ENCODE measurements around the gene CRADD. TPM values are rescaled to one million over a fixed set of nuclear protein-coding genes. Genes with fewer than 3 reads are reported as not detected.

CRADD gene
- total and polyA plus RNA-seq, 8 donors, result 8.4 to 21.4 (median 10.3) TPM

DNA sequence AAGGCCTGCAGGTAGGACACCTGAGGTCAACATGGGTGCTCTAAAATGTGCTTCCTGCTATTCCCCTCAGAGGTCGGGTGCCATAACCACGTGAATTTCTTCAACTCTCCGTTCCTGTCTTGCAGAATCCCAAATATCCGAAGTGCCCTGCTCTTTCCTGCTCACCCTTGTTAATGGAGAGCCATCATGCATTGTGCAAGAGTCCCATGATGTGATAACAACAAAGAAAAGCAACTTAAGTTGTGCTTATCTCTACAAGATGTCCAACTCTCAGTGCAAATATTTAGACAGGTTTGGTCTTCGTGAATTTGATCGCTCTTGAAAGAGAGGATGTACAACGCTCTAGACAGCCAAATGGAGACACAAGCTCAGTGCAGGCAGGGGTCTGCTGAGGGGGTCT lies 260.6 kb downstream of the CRADD start:
- Histone ChIP-seq H3K27me3 (no peaks in the 10 kb centered on the region), H3K4me1 (no peaks in the 10 kb centered on the region), H3K27ac (no peak overlapping the region), H3K36me3 (no peaks in the 10 kb centered on the region), H3K4me3 (no peak overlapping the region), H3K9me3 (peaks cover 0 to 31% of the 10 kb centered on the region in 2 donors)
- intact Hi-C loops (cut with DNase I), result no loop called here
- ATAC-seq (no peak), DNase-seq (no peak)
- TF ChIP-seq, protein P1, sequence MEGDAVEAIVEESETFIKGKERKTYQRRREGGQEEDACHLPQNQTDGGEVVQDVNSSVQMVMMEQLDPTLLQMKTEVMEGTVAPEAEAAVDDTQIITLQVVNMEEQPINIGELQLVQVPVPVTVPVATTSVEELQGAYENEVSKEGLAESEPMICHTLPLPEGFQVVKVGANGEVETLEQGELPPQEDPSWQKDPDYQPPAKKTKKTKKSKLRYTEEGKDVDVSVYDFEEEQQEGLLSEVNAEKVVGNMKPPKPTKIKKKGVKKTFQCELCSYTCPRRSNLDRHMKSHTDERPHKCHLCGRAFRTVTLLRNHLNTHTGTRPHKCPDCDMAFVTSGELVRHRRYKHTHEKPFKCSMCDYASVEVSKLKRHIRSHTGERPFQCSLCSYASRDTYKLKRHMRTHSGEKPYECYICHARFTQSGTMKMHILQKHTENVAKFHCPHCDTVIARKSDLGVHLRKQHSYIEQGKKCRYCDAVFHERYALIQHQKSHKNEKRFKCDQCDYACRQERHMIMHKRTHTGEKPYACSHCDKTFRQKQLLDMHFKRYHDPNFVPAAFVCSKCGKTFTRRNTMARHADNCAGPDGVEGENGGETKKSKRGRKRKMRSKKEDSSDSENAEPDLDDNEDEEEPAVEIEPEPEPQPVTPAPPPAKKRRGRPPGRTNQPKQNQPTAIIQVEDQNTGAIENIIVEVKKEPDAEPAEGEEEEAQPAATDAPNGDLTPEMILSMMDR (IDR thresholded peaks at IDR 0.05), result no peak

DNA sequence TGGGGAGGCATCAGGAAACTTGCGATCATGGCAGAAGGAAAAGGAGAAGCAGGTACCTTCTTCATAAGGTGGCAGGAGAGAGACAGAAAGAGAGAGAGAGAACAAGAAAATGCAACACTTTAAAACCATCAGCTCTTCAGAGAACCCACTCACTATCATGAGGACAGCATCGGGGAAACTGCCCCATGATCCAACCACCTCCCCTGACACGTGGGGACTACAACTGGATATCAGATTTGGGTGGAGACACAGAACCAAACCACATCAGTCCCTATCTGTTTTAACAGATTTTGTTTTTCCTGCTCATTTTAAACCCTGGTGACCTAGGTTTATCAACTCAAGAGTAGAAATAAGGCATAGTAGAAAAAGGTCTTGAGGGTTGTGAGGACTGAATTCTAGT lies 261.1 kb downstream of the CRADD start:
- H3K4me1 ChIP-seq, result no peaks in the 10 kb centered on the region
- TF ChIP-seq, protein P1 (IDR thresholded peaks at IDR 0.05), result no peak
- intact Hi-C loops (cut with DNase I), result no loop called here
- peaks cover 0 to 31% of the 10 kb centered on the region in 2 donors for H3K9me3 ChIP-seq
- no peaks in the 10 kb centered on the region for H3K27me3 ChIP-seq
- ATAC-seq (no peak), DNase-seq (no peak)
- H3K27ac ChIP-seq, result no peak overlapping the region
- H3K4me3 ChIP-seq, result no peak overlapping the region
- H3K36me3 ChIP-seq, result no peaks in the 10 kb centered on the region

DNA sequence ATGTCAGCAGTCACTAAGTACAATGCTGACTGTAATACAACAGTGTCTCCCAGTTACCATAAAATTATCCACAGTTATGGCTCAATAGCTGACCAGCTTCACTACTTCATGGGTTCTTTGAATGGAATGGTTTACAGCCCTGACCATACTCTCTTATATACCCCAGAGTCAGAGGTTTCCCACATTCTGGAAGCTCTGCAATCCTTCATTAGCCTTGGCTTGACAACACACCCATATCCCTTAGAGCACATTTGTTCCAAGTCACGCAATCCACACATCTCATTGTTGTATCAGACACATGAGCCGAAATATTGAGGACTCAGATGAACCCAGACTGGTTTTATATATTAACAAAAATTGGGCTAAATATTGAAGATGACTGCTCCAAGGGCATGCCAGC lies 261.8 kb downstream of the CRADD start:
- TF ChIP-seq, protein P1 (IDR thresholded peaks at IDR 0.05), result no peak
- Histone ChIP-seq H3K9me3 (peaks cover 0 to 31% of the 10 kb centered on the region in 2 donors), H3K27ac (no peak overlapping the region), H3K36me3 (no peaks in the 10 kb centered on the region), H3K4me3 (no peak overlapping the region), H3K4me1 (no peaks in the 10 kb centered on the region), H3K27me3 (no peaks in the 10 kb centered on the region)
- DNase-seq (no peak), ATAC-seq (no peak)
- intact Hi-C loops (cut with DNase I), result no loop called here

DNA sequence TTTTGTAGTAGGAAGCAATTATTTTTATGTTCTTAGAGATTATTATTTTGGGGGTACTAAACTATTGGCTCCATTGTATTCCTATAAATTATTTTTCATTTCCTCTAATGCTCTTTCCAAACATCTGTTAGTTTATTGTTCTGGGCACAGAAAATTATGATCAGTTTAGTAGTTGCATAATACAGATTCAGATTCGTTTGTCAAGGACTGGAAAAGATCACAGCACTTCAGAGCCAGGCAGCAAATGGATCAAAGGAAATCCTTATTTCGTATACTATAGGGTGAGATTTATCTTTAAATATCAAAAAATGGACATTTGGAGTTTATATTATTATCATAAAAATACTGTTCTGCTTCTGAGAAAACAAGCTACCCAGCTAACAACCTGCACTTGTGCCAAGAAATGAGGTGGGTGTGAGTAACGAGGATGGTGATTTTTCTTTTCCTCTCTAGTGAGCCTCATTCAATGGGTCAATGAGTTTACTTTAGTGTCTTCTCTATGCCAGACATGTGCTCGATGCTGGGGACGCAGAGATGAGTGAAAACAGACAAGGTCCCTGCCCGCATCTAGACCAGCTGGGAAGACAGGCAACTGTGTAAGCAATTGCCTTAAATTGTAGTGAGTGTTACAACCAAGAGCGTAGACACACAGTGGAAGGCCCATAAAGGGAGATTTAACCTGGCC lies 262.6 kb downstream of the CRADD start:
- Histone ChIP-seq H3K27me3 (no peaks in the 10 kb centered on the region), H3K27ac (no peak overlapping the region), H3K9me3 (peaks cover 0 to 24% of the 10 kb centered on the region in 2 donors), H3K36me3 (no peaks in the 10 kb centered on the region), H3K4me1 (no peaks in the 10 kb centered on the region), H3K4me3 (no peak overlapping the region)
- DNase-seq (no peak), ATAC-seq (no peak)
- intact Hi-C loops (cut with DNase I), result no loop called here
- TF ChIP-seq, protein P1 (IDR thresholded peaks at IDR 0.05), result no peak

DNA sequence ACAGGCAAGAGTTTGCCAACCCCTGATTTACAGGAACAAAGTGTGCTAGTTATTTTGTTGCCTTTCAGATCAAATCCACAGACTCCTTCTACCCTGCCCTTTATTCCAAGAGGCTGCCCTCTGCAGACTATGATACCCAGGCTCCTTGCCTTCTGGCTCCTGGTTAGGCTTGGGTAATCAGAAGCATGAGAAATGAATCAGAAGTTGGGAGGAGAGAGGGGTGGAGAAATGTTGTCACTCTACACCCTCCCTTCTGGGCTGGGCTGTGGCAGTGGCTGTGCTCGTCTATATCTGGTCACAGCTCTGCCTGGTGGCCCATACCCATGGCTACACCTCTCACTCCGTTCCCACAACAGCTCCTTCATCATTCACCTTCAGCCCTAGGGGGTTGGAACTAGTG lies 266.6 kb downstream of the CRADD start:
- H3K27ac ChIP-seq, result no peak overlapping the region
- TF ChIP-seq, protein P1 (IDR thresholded peaks at IDR 0.05), result no peak
- no peaks in the 10 kb centered on the region for H3K36me3 ChIP-seq
- no peaks in the 10 kb centered on the region for H3K9me3 ChIP-seq
- DNase-seq (no peak), ATAC-seq (peak; percentile 42)
- H3K4me1 ChIP-seq, result no peaks in the 10 kb centered on the region
- H3K27me3 ChIP-seq, result no peaks in the 10 kb centered on the region
- intact Hi-C loops (cut with DNase I), result no loop called here
- H3K4me3 ChIP-seq, result no peak overlapping the region

Measured in left lung (tissue), 10 donors.